CD4-positive, alpha-beta T cell treated with Interleukin-12 subunit alpha and Interleukin-12 subunit beta, for 1 hour (primary cell): ENCODE measurements around the gene ZBTB34.

Experiments used
- DNase-seq: peaks from one replicate; pipeline ENCODE4 v3.0.0-alpha.2; 2020

The ZBTB34 gene

GRCh38 chr9:126880226-126880946 is 19.9 kb downstream of the ZBTB34 start:
- DNase-seq, result no peak

GRCh38 chr9:126880947-126881332 is 20.5 kb downstream of the ZBTB34 start:
- DNase-seq, result no peak

- DNase-seq, result no peak
These were observed 22.3 kb downstream of the ZBTB34 start for GRCh38 chr9:126882746-126883145.

- DNase-seq, result no peak
These were observed 23.2 kb downstream of the ZBTB34 start for GRCh38 chr9:126883636-126884035.

- DNase-seq, result no peak
These were observed 24.7 kb downstream of the ZBTB34 start for GRCh38 chr9:126885131-126885641.

GRCh38 chr9:126886034-126886822 is 25.8 kb downstream of the ZBTB34 start:
- DNase-seq, result no peak

GRCh38 chr9:126886897-126887296 is 26.5 kb downstream of the ZBTB34 start:
- DNase-seq, result no peak

- DNase-seq, result no peak
These were observed 31.2 kb downstream of the ZBTB34 start for GRCh38 chr9:126891676-126892075.

- DNase-seq, result no peak
These were observed 32.6 kb downstream of the ZBTB34 start for GRCh38 chr9:126893079-126893478.

- no peak for DNase-seq
These were observed 33.7 kb downstream of the ZBTB34 start for GRCh38 chr9:126894052-126894603.

GRCh38 chr9:126902210-126902609 is 41.8 kb downstream of the ZBTB34 start:
- no peak for DNase-seq

- DNase-seq, result no peak
These were observed 44.1 kb downstream of the ZBTB34 start for GRCh38 chr9:126904586-126904985.

GRCh38 chr9:126906091-126906490 is 45.7 kb downstream of the ZBTB34 start:
- no peak for DNase-seq

GRCh38 chr9:126907058-126907457 is 46.6 kb downstream of the ZBTB34 start:
- DNase-seq, result no peak

GRCh38 chr9:126914458-126915280 is 54.2 kb downstream of the ZBTB34 start, which contains the start of gene RALGPS1:
RALGPS1 (plus strand) TSS chr9:126914782; CDS start chr9:126962290, 47,508 bp downstream.
- peak; percentile 93 for DNase-seq

- peak; percentile 65 for DNase-seq
These were observed 54.9 kb downstream of the ZBTB34 start for GRCh38 chr9:126915281-126915816.

GRCh38 chr9:126915846-126916543 is 55.6 kb downstream of the ZBTB34 start:
- DNase-seq, result no peak

GRCh38 chr9:126916909-126917308 is 56.5 kb downstream of the ZBTB34 start:
- no peak for DNase-seq

GRCh38 chr9:126919193-126919592 is 58.8 kb downstream of the ZBTB34 start:
- no peak for DNase-seq

- no peak for DNase-seq
These were observed 65.4 kb downstream of the ZBTB34 start for GRCh38 chr9:126925876-126926275.

GRCh38 chr9:126926364-126926763 is 65.9 kb downstream of the ZBTB34 start:
- DNase-seq, result no peak

GRCh38 chr9:126927419-126927818 is 67.0 kb downstream of the ZBTB34 start:
- DNase-seq, result no peak
